NCI-H2081 (cell line): Measurements from ENCODE around the gene MAP3K7.
"Not testable (repeated sequence)": the region's sequence is repeated elsewhere in the genome, so short reads cannot be mapped to it uniquely, and the experiment has no call there.

Source experiments
- DNase-seq, 2 experiments: peaks; one replicate each; lab custom pipeline; 2025; lab: John Stamatoyannopoulos, UW

MAP3K7 gene

GRCh38 chr6:90578894-90579549, 7.8 kb downstream of the MAP3K7 start:
- DNase-seq, result no peak

GRCh38 chr6:90575267-90575666, 11.6 kb downstream of the MAP3K7 start:
- DNase-seq, result no peak

GRCh38 chr6:90574610-90575009, 12.3 kb downstream of the MAP3K7 start:
- no peak for DNase-seq

- DNase-seq, result no peak
These were observed 13.2 kb downstream of the MAP3K7 start for GRCh38 chr6:90573624-90574023.

GRCh38 chr6:90572856-90573255, 14.0 kb downstream of the MAP3K7 start:
- no peak for DNase-seq

- DNase-seq, result no peak
These were observed 17.6 kb downstream of the MAP3K7 start for GRCh38 chr6:90569223-90569622.

GRCh38 chr6:90567682-90568081, 19.2 kb downstream of the MAP3K7 start:
- not testable (repeated sequence) for DNase-seq

- not testable (repeated sequence) for DNase-seq
These were observed 24.5 kb downstream of the MAP3K7 start for GRCh38 chr6:90562341-90562740.

- DNase-seq, result no peak
These were observed 26.9 kb downstream of the MAP3K7 start for GRCh38 chr6:90559931-90560330.

- DNase-seq, result no peak
These were observed 29.9 kb downstream of the MAP3K7 start for GRCh38 chr6:90557006-90557405.

- DNase-seq, result no peak
These were observed 38.9 kb downstream of the MAP3K7 start for GRCh38 chr6:90547991-90548390.

- DNase-seq, result no peak
These were observed 39.8 kb downstream of the MAP3K7 start for GRCh38 chr6:90547079-90547478.

- no peak for DNase-seq
These were observed 41.4 kb downstream of the MAP3K7 start for GRCh38 chr6:90545448-90545847.

GRCh38 chr6:90544741-90545140, 42.1 kb downstream of the MAP3K7 start:
- no peak for DNase-seq

GRCh38 chr6:90544081-90544480, 42.8 kb downstream of the MAP3K7 start:
- no peak for DNase-seq

GRCh38 chr6:90541221-90541620, 45.7 kb downstream of the MAP3K7 start:
- no peak for DNase-seq

- DNase-seq, result no peak
These were observed 48.4 kb downstream of the MAP3K7 start for GRCh38 chr6:90538278-90539046.

- no peak for DNase-seq
These were observed 49.1 kb downstream of the MAP3K7 start for GRCh38 chr6:90537723-90538258.

GRCh38 chr6:90537027-90537426, 49.8 kb downstream of the MAP3K7 start:
- no peak for DNase-seq

GRCh38 chr6:90536520-90536919, 50.4 kb downstream of the MAP3K7 start:
- no peak for DNase-seq

GRCh38 chr6:90534337-90535025, 52.4 kb downstream of the MAP3K7 start:
- no peak for DNase-seq

GRCh38 chr6:90533615-90534336, 53.1 kb downstream of the MAP3K7 start:
- no peak for DNase-seq
